Neural cell (in vitro differentiated cells): ENCODE data around the gene CTNNBL1. TPM values are rescaled to one million over a fixed set of nuclear protein-coding genes. Genes with fewer than 3 reads are reported as not detected.

ENCODE experiments used
- H2AFZ ChIP-seq: fragments of 200-600, 300-800 bp; sonication (generic), shearing (Covaris generic); 2 replicates; pipeline ENCODE4 v1.6.0; 2014; ENCODE audit warnings: low read depth, mild to moderate bottlenecking, antibody characterized with exemption, low read length, moderate library complexity
- H3F3A ChIP-seq: fragments of 200-600 bp; shearing (Covaris generic); 2 replicates; pipeline ENCODE4 v1.6.1; 2016; ENCODE audit warnings: mild to moderate bottlenecking, moderate library complexity, mixed read lengths, antibody characterized with exemption, low read length; ENCODE audit not compliant: insufficient read depth, poor library complexity, severe bottlenecking
- H3K27ac ChIP-seq: fragments of 200-600, 300-800 bp; sonication (generic), shearing (Covaris generic); 2 replicates; pipeline ENCODE4 v1.5.1; 2014; ENCODE audit warnings: mild to moderate bottlenecking, low read length, moderate library complexity
- H3K27me3 ChIP-seq: fragments of 300-800, 200-600 bp; sonication (generic), shearing (Covaris generic); 2 replicates; pipeline ENCODE4 v1.6.0; 2014; ENCODE audit warnings: mild to moderate bottlenecking, low read depth, low read length, moderate library complexity; ENCODE audit not compliant: insufficient read depth
- H3K36me3 ChIP-seq: fragments of 300-800, 200-600 bp; sonication (generic), shearing (Covaris generic); 2 replicates; pipeline ENCODE4 v1.5.1; 2014; ENCODE audit warnings: mild to moderate bottlenecking, antibody characterized with exemption, low read length, moderate library complexity; ENCODE audit not compliant: insufficient read depth
- H3K4me2 ChIP-seq: fragments of 300-800, 200-600 bp; sonication (generic), shearing (Covaris generic); 2 replicates; pipeline ENCODE4 v1.6.0; 2014; ENCODE audit warnings: mild to moderate bottlenecking, low read length
- H3K4me3 ChIP-seq: fragments of 300-800, 200-600 bp; sonication (generic), shearing (Covaris generic); 2 replicates; pipeline ENCODE4 v1.5.1; 2014; ENCODE audit warnings: mild to moderate bottlenecking, low read length, moderate library complexity
- H3K79me2 ChIP-seq: fragments of 200-600 bp; shearing (Covaris generic); replicated peaks from 2 replicates; pipeline ENCODE4 v1.6.0; 2014; ENCODE audit warnings: mild to moderate bottlenecking, low read length, moderate library complexity; ENCODE audit not compliant: insufficient read depth
- H3K9ac ChIP-seq: fragments of 300-800, 200-600 bp; sonication (generic), shearing (Covaris generic); 2 replicates; pipeline ENCODE4 v1.6.1; 2016; ENCODE audit warnings: mild to moderate bottlenecking, low read length, mixed read lengths
- H3K9me2 ChIP-seq: fragments of 200-600 bp; shearing (Covaris generic); 2 replicates; pipeline ENCODE4 v1.6.1; 2016; ENCODE audit warnings: mild to moderate bottlenecking, low read length, mixed read lengths; ENCODE audit not compliant: insufficient read depth
- H3K9me3 ChIP-seq: fragments of 200-600, 300-800 bp; sonication (generic), shearing (Covaris generic); 2 replicates; pipeline ENCODE4 v1.6.1; 2016; ENCODE audit warnings: mild to moderate bottlenecking, mixed run types, low read length, moderate library complexity, mixed read lengths
- H4K20me1 ChIP-seq: fragments of 200-600 bp; shearing (Covaris generic); 2 replicates; pipeline ENCODE4 v1.6.1; 2016; ENCODE audit warnings: mild to moderate bottlenecking, mixed run types; ENCODE audit not compliant: insufficient read depth
- CTCF ChIP-seq: fragments of 450-650 bp; IDR thresholded peaks from 2 replicates; pipeline ENCODE4 v1.5.1; 2014; ENCODE audit warnings: antibody characterized with exemption, mild to moderate bottlenecking, moderate library complexity; ENCODE audit not compliant: poor library complexity, severe bottlenecking
- EP300 ChIP-seq: fragments of 450-650 bp; conservative IDR thresholded peaks from 2 replicates; pipeline ENCODE4 v1.6.1; 2014; ENCODE audit warnings: antibody characterized with exemption, mild to moderate bottlenecking, moderate library complexity; ENCODE audit not compliant: poor library complexity, severe bottlenecking
- EZH2 ChIP-seq: fragments of 200-600, 300-800 bp; shearing (Covaris generic), sonication (generic); IDR thresholded peaks from 2 replicates; pipeline ENCODE4 v1.6.1; 2014; ENCODE audit warnings: antibody characterized with exemption, low read length, borderline replicate concordance, mild to moderate bottlenecking; ENCODE audit not compliant: insufficient read depth, poor library complexity, severe bottlenecking
- MXI1 ChIP-seq: fragments of 450-650 bp; conservative IDR thresholded peaks from 2 replicates; pipeline ENCODE4 v1.6.1; 2014; ENCODE audit warnings: antibody characterized with exemption, mild to moderate bottlenecking; ENCODE audit not compliant: poor library complexity, severe bottlenecking
- POLR2AphosphoS5 ChIP-seq: IDR thresholded peaks from 2 replicates; pipeline ENCODE4 v1.6.1; 2012
- RAD21 ChIP-seq: fragments of 450-650 bp; conservative IDR thresholded peaks from 2 replicates; pipeline ENCODE4 v1.6.1; 2014; ENCODE audit warnings: antibody characterized with exemption, mild to moderate bottlenecking, moderate library complexity
- REST ChIP-seq: IDR thresholded peaks from 2 replicates; pipeline ENCODE4 v1.6.1; 2012; ENCODE audit warnings: borderline replicate concordance
- SMC3 ChIP-seq: fragments of 450-650 bp; conservative IDR thresholded peaks from 2 replicates; pipeline ENCODE4 v1.6.1; 2014; ENCODE audit warnings: antibody characterized with exemption, mild to moderate bottlenecking, moderate library complexity; ENCODE audit not compliant: poor library complexity
- TAF1 ChIP-seq: IDR thresholded peaks from 2 replicates; pipeline ENCODE4 v1.6.1; 2012; ENCODE audit warnings: low read depth
- polyA plus RNA-seq: library from polyadenylated mRNA; depleted of rRNA; stranded (reverse); fragments of >200 nt; gene quantifications from 2 replicates; pipeline ENCODE4 v1.2.3, GENCODE V29; 2014

The CTNNBL1 gene
- polyA plus RNA-seq, 1 donor from 2014 or later: 32.6 TPM

GRCh38 chr20:37759761-37760209 is 66.0 kb downstream of the CTNNBL1 start:
- no peak overlapping the region for H2AFZ ChIP-seq
- H3K9me2 ChIP-seq: no peaks in the 10 kb centered on the region
- H3K36me3 ChIP-seq: no peaks in the 10 kb centered on the region
- no peaks in the 10 kb centered on the region for H3K9me3 ChIP-seq
- H3K4me2 ChIP-seq: no peak overlapping the region
- no peak overlapping the region for H3K9ac ChIP-seq
- H3K27me3 ChIP-seq: no peaks in the 10 kb centered on the region
- no peak overlapping the region for H3K4me3 ChIP-seq
- no peaks in the 10 kb centered on the region for H3K79me2 ChIP-seq
- TF ChIP-seq EP300: no peak
- TF ChIP-seq REST: no peak
- TF ChIP-seq EZH2: no peak
- no peak for TF ChIP-seq CTCF
- TF ChIP-seq TAF1: no peak
- TF ChIP-seq MXI1: no peak
- TF ChIP-seq POLR2AphosphoS5: no peak
- H3K27ac ChIP-seq: no peak overlapping the region
- no peaks in the 10 kb centered on the region for H4K20me1 ChIP-seq
- no peaks in the 10 kb centered on the region for H3F3A ChIP-seq

- Histone ChIP-seq H3K9me3 (no peaks in the 10 kb centered on the region), H3K4me2 (no peak overlapping the region), H3K9me2 (no peaks in the 10 kb centered on the region), H4K20me1 (no peaks in the 10 kb centered on the region), H3F3A (no peaks in the 10 kb centered on the region), H3K27me3 (no peaks in the 10 kb centered on the region), H3K36me3 (no peaks in the 10 kb centered on the region), H3K79me2 (no peaks in the 10 kb centered on the region), H3K27ac (no peak overlapping the region), H2AFZ (no peak overlapping the region), H3K9ac (no peak overlapping the region), H3K4me3 (no peak overlapping the region)
- no peak for TF ChIP-seq TAF1
- TF ChIP-seq POLR2AphosphoS5: no peak
- TF ChIP-seq EZH2: no peak
- no peak for TF ChIP-seq MXI1
- TF ChIP-seq CTCF: no peak
- TF ChIP-seq EP300: no peak
- no peak for TF ChIP-seq REST
- no peak for TF ChIP-seq RAD21
- no peak for TF ChIP-seq SMC3
Observed at GRCh38 chr20:37760322-37760721, 66.5 kb downstream of the CTNNBL1 start.
